ENCODE results near the gene ALDH1A3. TPM values are rescaled to one million over a fixed set of nuclear protein-coding genes. Genes with fewer than 3 reads are reported as not detected.
"Not testable (repeated sequence)": the region's sequence is repeated elsewhere in the genome, so short reads cannot be mapped to it uniquely, and the experiment has no call there.

The ALDH1A3 gene
- total and polyA plus RNA-seq, 8 donors: 6.7 to 16.3 (median 8.9) TPM

- FAIRE-seq: no peak
- 72 to 74% methylated on average over 8 of the region's 8 CpGs for WGBS, 2 donors
- TF ChIP-seq CTCF (IDR thresholded peaks at IDR 0.05): no peak
- H3K27me3 ChIP-seq: no peaks in the 10 kb centered on the region
- no peak for ATAC-seq
- intact Hi-C loops (cut with DNase I): no loop called here
- H3K36me3 ChIP-seq: no peaks in the 10 kb centered on the region
- no peak overlapping the region for H3K27ac ChIP-seq
- no peak overlapping the region for H3K4me3 ChIP-seq
- H3K4me1 ChIP-seq: no peaks in the 10 kb centered on the region
- no peak for DNase-seq
- H3K9me3 ChIP-seq: no peaks in the 10 kb centered on the region
Measured at GRCh38 chr15:100844167-100844566, 35.5 kb upstream of the ALDH1A3 start.

GRCh38 chr15:100844778-100845177, 34.9 kb upstream of the ALDH1A3 start:
- FAIRE-seq (no peak), DNase-seq (no peak), ATAC-seq (no peak)
- Histone ChIP-seq H3K36me3 (no peaks in the 10 kb centered on the region), H3K27ac (no peak overlapping the region), H3K4me1 (no peaks in the 10 kb centered on the region), H3K27me3 (no peaks in the 10 kb centered on the region), H3K9me3 (no peaks in the 10 kb centered on the region), H3K4me3 (no peak overlapping the region)
- WGBS, 2 donors: 77 to 88% methylated on average over 9 of the region's 9 CpGs
- no peak for TF ChIP-seq CTCF (IDR thresholded peaks at IDR 0.05)
- intact Hi-C loops (cut with DNase I): no loop called here

- Histone ChIP-seq H3K27ac (no peak overlapping the region), H3K4me3 (no peak overlapping the region), H3K4me1 (no peaks in the 10 kb centered on the region), H3K27me3 (no peaks in the 10 kb centered on the region), H3K36me3 (no peaks in the 10 kb centered on the region), H3K9me3 (no peaks in the 10 kb centered on the region)
- TF ChIP-seq CTCF (IDR thresholded peaks at IDR 0.05): no peak
- WGBS, 2 donors: 76 to 82% methylated on average over 5 of the region's 5 CpGs
- no peak for ATAC-seq
- DNase-seq: no peak
- intact Hi-C loops (cut with DNase I): no loop called here
- no peak for FAIRE-seq
Measured at GRCh38 chr15:100847194-100847593, 32.4 kb upstream of the ALDH1A3 start.

GRCh38 chr15:100849021-100849854, 30.4 kb upstream of the ALDH1A3 start:
- Histone ChIP-seq H3K27ac (peak overlapping the region in 1 of 4 donors; percentile 19), H3K4me1 (no peaks in the 10 kb centered on the region), H3K27me3 (no peaks in the 10 kb centered on the region), H3K36me3 (no peaks in the 10 kb centered on the region), H3K9me3 (no peaks in the 10 kb centered on the region), H3K4me3 (peak overlapping the region; percentile 18 to 63 (median 56))
- intact Hi-C loops (cut with DNase I): no loop called here
- DNase-seq (peak; percentile 54 to 86 (median 68)), FAIRE-seq (no peak), ATAC-seq (peak; percentile 95 to 98 (median 96))
- TF ChIP-seq CTCF (IDR thresholded peaks at IDR 0.05): peak in 1 of 4 donors; percentile 8
- 5 to 14% methylated on average over 47 of the region's 47 CpGs for WGBS, 2 donors

GRCh38 chr15:100849855-100850218, 29.8 kb upstream of the ALDH1A3 start:
- Histone ChIP-seq H3K27ac (no peak overlapping the region), H3K27me3 (no peaks in the 10 kb centered on the region), H3K4me3 (peak overlapping the region; percentile 18 to 63 (median 56)), H3K36me3 (no peaks in the 10 kb centered on the region), H3K4me1 (no peaks in the 10 kb centered on the region), H3K9me3 (no peaks in the 10 kb centered on the region)
- 4 to 7% methylated on average over 20 to 22 of the region's 22 CpGs for WGBS, 2 donors
- ATAC-seq: peak in 2 of 4 donors; percentile 56 to 59
- no peak for FAIRE-seq
- DNase-seq: no peak
- TF ChIP-seq CTCF (IDR thresholded peaks at IDR 0.05): no peak
- intact Hi-C loops (cut with DNase I): no loop called here

GRCh38 chr15:100851428-100852015, 28.1 kb upstream of the ALDH1A3 start:
- 91 to 97% methylated on average over 12 of the region's 12 CpGs for WGBS, 2 donors
- H3K4me1 ChIP-seq; FAIRE-seq; DNase-seq; ATAC-seq; H3K27me3 ChIP-seq; intact Hi-C loops (cut with DNase I); H3K27ac ChIP-seq; H3K9me3 ChIP-seq; H3K36me3 ChIP-seq; H3K4me3 ChIP-seq: not testable (repeated sequence)

All from pancreas (tissue), 10 donors.